ENCODE measurements around the gene RAB36.

RAB36 gene

DNA sequence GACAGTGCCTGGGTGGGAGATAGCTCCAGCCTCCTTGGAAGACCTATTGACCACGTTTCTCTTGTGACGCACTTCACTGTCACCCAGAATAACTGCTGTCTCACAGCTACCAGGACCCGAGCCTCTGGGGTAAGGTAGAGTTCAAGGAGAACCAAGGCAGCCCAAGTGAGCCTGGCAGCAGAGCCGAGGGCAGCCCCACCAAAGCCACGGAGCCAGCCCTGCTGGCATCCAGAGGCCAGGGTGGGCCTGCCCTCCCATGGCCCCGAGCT is 36.3 kb upstream of the RAB36 start:
- Histone ChIP-seq H3K27me3 (replicated peaks in 2 of 5; ENCODE audit: control insufficient read depth in 4 of 5, insufficient read depth in 5 of 5, low read length in 4 of 5) (peaks cover 0 to 2% (median 0%) of the 10 kb centered on the region in 5 experiments), H3K9me3 (ENCODE audit: control extremely low read depth in 1 of 5, control insufficient read depth in 4 of 5, insufficient read depth in 2 of 5, low read depth in 1 of 5, low read length in 4 of 5) (no peaks in the 10 kb centered on the region), H3K4me1 (ENCODE audit: control extremely low read depth in 1 of 4, control insufficient read depth in 4 of 4, insufficient read depth in 4 of 4, low read length in 3 of 4) (peaks cover 0 to 4% (median 1%) of the 10 kb centered on the region in 4 experiments), H3K4me3 (ENCODE audit: control insufficient read depth in 1 of 7, extremely low read depth in 1 of 7, insufficient read depth in 4 of 7, low read depth in 2 of 7, low read length in 6 of 7) (no peak overlapping the region), H3K36me3 (ENCODE audit: control insufficient read depth in 4 of 4, insufficient read depth in 4 of 4, low read length in 3 of 4) (no peaks in the 10 kb centered on the region), H3K27ac (ENCODE audit: insufficient read depth in 1 of 2, low read depth in 1 of 2, low read length in 2 of 2, poor library complexity in 1 of 2, severe bottlenecking in 2 of 2) (no peak overlapping the region)
- POLR2A ChIA-PET = no interaction called here
- DNase-seq = no peak
- CTCF ChIA-PET = interaction anchor here (0.8 to 1.4 kb wide), 2 partner anchors 11 to 19 kb away, joined by 3 to 6 read pairs; no protein-coding TSS in a partner anchor
- WGBS (ENCODE audit: insufficient coverage) = 98% methylated on average over 6 of the region's 6 CpGs

GRCh38 chr22:23109441-23109978 is 35.8 kb upstream of the RAB36 start:
- POLR2A ChIA-PET = no interaction called here
- no peak overlapping the region for H3K4me3 ChIP-seq (ENCODE audit: control insufficient read depth in 1 of 7, extremely low read depth in 1 of 7, insufficient read depth in 4 of 7, low read depth in 2 of 7, low read length in 6 of 7)
- no peaks in the 10 kb centered on the region for H3K9me3 ChIP-seq (ENCODE audit: control extremely low read depth in 1 of 5, control insufficient read depth in 4 of 5, insufficient read depth in 2 of 5, low read depth in 1 of 5, low read length in 4 of 5)
- H3K4me1 ChIP-seq (ENCODE audit: control extremely low read depth in 1 of 4, control insufficient read depth in 4 of 4, insufficient read depth in 4 of 4, low read length in 3 of 4) = peaks cover 0 to 4% (median 1%) of the 10 kb centered on the region in 4 experiments
- 89% methylated on average over 5 of the region's 5 CpGs for WGBS (ENCODE audit: insufficient coverage)
- no peak for DNase-seq
- CTCF ChIA-PET = interaction anchor here (0.8 to 1.4 kb wide), 2 partner anchors 10 to 18 kb away, joined by 3 to 6 read pairs; no protein-coding TSS in a partner anchor
- H3K27me3 ChIP-seq (replicated peaks in 2 of 5; ENCODE audit: control insufficient read depth in 4 of 5, insufficient read depth in 5 of 5, low read length in 4 of 5) = peaks cover 0 to 2% (median 0%) of the 10 kb centered on the region in 5 experiments
- H3K36me3 ChIP-seq (ENCODE audit: control insufficient read depth in 4 of 4, insufficient read depth in 4 of 4, low read length in 3 of 4) = no peaks in the 10 kb centered on the region
- no peak overlapping the region for H3K27ac ChIP-seq (ENCODE audit: insufficient read depth in 1 of 2, low read depth in 1 of 2, low read length in 2 of 2, poor library complexity in 1 of 2, severe bottlenecking in 2 of 2)

GRCh38 chr22:23110190-23110921 is 34.9 kb upstream of the RAB36 start:
- H3K36me3 ChIP-seq (ENCODE audit: control insufficient read depth in 4 of 4, insufficient read depth in 4 of 4, low read length in 3 of 4) = no peaks in the 10 kb centered on the region
- WGBS (ENCODE audit: insufficient coverage) = 73% methylated on average over 9 of the region's 10 CpGs
- CTCF ChIA-PET = no interaction called here
- DNase-seq = peak in 2 of 3 donors; percentile 37 to 53
- no peaks in the 10 kb centered on the region for H3K9me3 ChIP-seq (ENCODE audit: control extremely low read depth in 1 of 5, control insufficient read depth in 4 of 5, insufficient read depth in 2 of 5, low read depth in 1 of 5, low read length in 4 of 5)
- H3K27ac ChIP-seq (ENCODE audit: insufficient read depth in 1 of 2, low read depth in 1 of 2, low read length in 2 of 2, poor library complexity in 1 of 2, severe bottlenecking in 2 of 2) = no peak overlapping the region
- peaks cover 0 to 4% (median 1%) of the 10 kb centered on the region in 4 experiments for H3K4me1 ChIP-seq (ENCODE audit: control extremely low read depth in 1 of 4, control insufficient read depth in 4 of 4, insufficient read depth in 4 of 4, low read length in 3 of 4)
- no peak overlapping the region for H3K4me3 ChIP-seq (ENCODE audit: control insufficient read depth in 1 of 7, extremely low read depth in 1 of 7, insufficient read depth in 4 of 7, low read depth in 2 of 7, low read length in 6 of 7)
- H3K27me3 ChIP-seq (replicated peaks in 2 of 5; ENCODE audit: control insufficient read depth in 4 of 5, insufficient read depth in 5 of 5, low read length in 4 of 5) = peaks cover 0 to 2% (median 0%) of the 10 kb centered on the region in 5 experiments
- POLR2A ChIA-PET = no interaction called here

- H3K27ac ChIP-seq (ENCODE audit: insufficient read depth in 1 of 2, low read depth in 1 of 2, low read length in 2 of 2, poor library complexity in 1 of 2, severe bottlenecking in 2 of 2) = no peak overlapping the region
- no peaks in the 10 kb centered on the region for H3K36me3 ChIP-seq (ENCODE audit: control insufficient read depth in 4 of 4, insufficient read depth in 4 of 4, low read length in 3 of 4)
- H3K4me1 ChIP-seq (ENCODE audit: control extremely low read depth in 1 of 4, control insufficient read depth in 4 of 4, insufficient read depth in 4 of 4, low read length in 3 of 4) = peaks cover 0 to 4% (median 1%) of the 10 kb centered on the region in 4 experiments
- DNase-seq = no peak
- 97% methylated on average over 15 of the region's 15 CpGs for WGBS (ENCODE audit: insufficient coverage)
- peaks cover 0 to 2% (median 0%) of the 10 kb centered on the region in 5 experiments for H3K27me3 ChIP-seq (replicated peaks in 2 of 5; ENCODE audit: control insufficient read depth in 4 of 5, insufficient read depth in 5 of 5, low read length in 4 of 5)
- no peaks in the 10 kb centered on the region for H3K9me3 ChIP-seq (ENCODE audit: control extremely low read depth in 1 of 5, control insufficient read depth in 4 of 5, insufficient read depth in 2 of 5, low read depth in 1 of 5, low read length in 4 of 5)
- ChIA-PET POLR2A (no interaction called here), CTCF (no interaction called here)
- no peak overlapping the region for H3K4me3 ChIP-seq (ENCODE audit: control insufficient read depth in 1 of 7, extremely low read depth in 1 of 7, insufficient read depth in 4 of 7, low read depth in 2 of 7, low read length in 6 of 7)
Measured at GRCh38 chr22:23110922-23111527, 34.3 kb upstream of the RAB36 start.

DNA sequence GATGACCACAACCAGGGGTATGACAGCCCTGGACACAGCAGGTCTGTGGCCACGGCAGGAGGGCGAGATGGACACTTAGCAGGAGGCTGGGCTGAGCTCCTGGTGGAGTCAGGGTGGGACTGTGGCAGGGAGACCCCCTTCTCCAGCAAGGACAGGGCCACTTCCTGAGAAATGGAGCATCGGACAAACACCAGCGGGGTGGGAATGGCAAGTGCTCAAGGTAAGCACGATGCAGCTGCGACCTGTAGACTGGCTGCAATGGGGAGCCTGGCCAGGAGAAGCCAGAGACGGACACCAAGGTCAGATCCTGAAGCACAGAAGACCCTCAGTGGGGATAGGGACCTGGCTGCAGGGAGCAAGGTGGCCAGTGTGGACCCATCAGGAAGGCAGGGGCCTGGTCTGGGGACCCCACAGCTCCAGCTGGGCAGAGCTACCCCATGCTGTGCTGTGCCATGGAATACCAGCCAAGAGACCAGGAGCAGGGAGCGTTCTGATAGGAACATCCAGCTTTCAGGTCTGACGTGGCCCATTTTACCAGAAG is 32.7 kb upstream of the RAB36 start:
- ChIA-PET POLR2A (no interaction called here), CTCF (interaction anchor here (0.6 to 1.8 kb wide), 4 partner anchors 153 to 1040 kb away, joined by 3 to 5 read pairs (median 4); no protein-coding TSS in a partner anchor)
- no peak overlapping the region for H3K4me3 ChIP-seq (ENCODE audit: control insufficient read depth in 1 of 7, extremely low read depth in 1 of 7, insufficient read depth in 4 of 7, low read depth in 2 of 7, low read length in 6 of 7)
- 93% methylated on average over 9 of the region's 9 CpGs for WGBS (ENCODE audit: insufficient coverage)
- no peak for DNase-seq
- H3K4me1 ChIP-seq (ENCODE audit: control extremely low read depth in 1 of 4, control insufficient read depth in 4 of 4, insufficient read depth in 4 of 4, low read length in 3 of 4) = peaks cover 0 to 4% (median 1%) of the 10 kb centered on the region in 4 experiments
- no peak overlapping the region for H3K27ac ChIP-seq (ENCODE audit: insufficient read depth in 1 of 2, low read depth in 1 of 2, low read length in 2 of 2, poor library complexity in 1 of 2, severe bottlenecking in 2 of 2)
- H3K36me3 ChIP-seq (ENCODE audit: control insufficient read depth in 4 of 4, insufficient read depth in 4 of 4, low read length in 3 of 4) = no peaks in the 10 kb centered on the region
- H3K9me3 ChIP-seq (ENCODE audit: control extremely low read depth in 1 of 5, control insufficient read depth in 4 of 5, insufficient read depth in 2 of 5, low read depth in 1 of 5, low read length in 4 of 5) = no peaks in the 10 kb centered on the region
- H3K27me3 ChIP-seq (replicated peaks in 2 of 5; ENCODE audit: control insufficient read depth in 4 of 5, insufficient read depth in 5 of 5, low read length in 4 of 5) = peaks cover 0 to 2% (median 0%) of the 10 kb centered on the region in 5 experiments

GRCh38 chr22:23113067-23113846 is 32.0 kb upstream of the RAB36 start:
- no peaks in the 10 kb centered on the region for H3K36me3 ChIP-seq (ENCODE audit: control insufficient read depth in 4 of 4, insufficient read depth in 4 of 4, low read length in 3 of 4)
- peaks cover 0 to 4% (median 1%) of the 10 kb centered on the region in 4 experiments for H3K4me1 ChIP-seq (ENCODE audit: control extremely low read depth in 1 of 4, control insufficient read depth in 4 of 4, insufficient read depth in 4 of 4, low read length in 3 of 4)
- no peak overlapping the region for H3K27ac ChIP-seq (ENCODE audit: insufficient read depth in 1 of 2, low read depth in 1 of 2, low read length in 2 of 2, poor library complexity in 1 of 2, severe bottlenecking in 2 of 2)
- no peaks in the 10 kb centered on the region for H3K9me3 ChIP-seq (ENCODE audit: control extremely low read depth in 1 of 5, control insufficient read depth in 4 of 5, insufficient read depth in 2 of 5, low read depth in 1 of 5, low read length in 4 of 5)
- WGBS (ENCODE audit: insufficient coverage) = 85% methylated on average over 14 of the region's 14 CpGs
- H3K4me3 ChIP-seq (ENCODE audit: control insufficient read depth in 1 of 7, extremely low read depth in 1 of 7, insufficient read depth in 4 of 7, low read depth in 2 of 7, low read length in 6 of 7) = no peak overlapping the region
- POLR2A ChIA-PET = no interaction called here
- no peak for DNase-seq
- peaks cover 0 to 2% (median 0%) of the 10 kb centered on the region in 5 experiments for H3K27me3 ChIP-seq (replicated peaks in 2 of 5; ENCODE audit: control insufficient read depth in 4 of 5, insufficient read depth in 5 of 5, low read length in 4 of 5)
- CTCF ChIA-PET = interaction anchor here (0.6 to 1.8 kb wide), 5 partner anchors 15 to 1041 kb away, joined by 3 to 5 read pairs (median 3); no protein-coding TSS in a partner anchor
